Fibroblast of mammary gland (primary cell): ENCODE results near the gene NEGR1.
A peak's percentile ranks its signal among the peaks of the same experiment; 100 is the strongest.

Source experiments
- DNase-seq: peaks from one replicate; pipeline ENCODE4 v3.0.0-alpha.2; 2010; ENCODE audit warnings: low read depth
- H3K4me3 ChIP-seq: 2 replicates; pipeline ENCODE4 v1.5.1; 2011; ENCODE audit warnings: low read depth, mild to moderate bottlenecking, low read length, moderate library complexity; ENCODE audit not compliant: control insufficient read depth
- TF ChIP-seq, protein P1 (sequence below): conservative IDR thresholded peaks from 2 replicates; pipeline ENCODE4 v1.5.1; 2011; ENCODE audit warnings: low read depth, low read length, inconsistent platforms; ENCODE audit not compliant: control insufficient read depth, insufficient read depth

Gene NEGR1

DNA sequence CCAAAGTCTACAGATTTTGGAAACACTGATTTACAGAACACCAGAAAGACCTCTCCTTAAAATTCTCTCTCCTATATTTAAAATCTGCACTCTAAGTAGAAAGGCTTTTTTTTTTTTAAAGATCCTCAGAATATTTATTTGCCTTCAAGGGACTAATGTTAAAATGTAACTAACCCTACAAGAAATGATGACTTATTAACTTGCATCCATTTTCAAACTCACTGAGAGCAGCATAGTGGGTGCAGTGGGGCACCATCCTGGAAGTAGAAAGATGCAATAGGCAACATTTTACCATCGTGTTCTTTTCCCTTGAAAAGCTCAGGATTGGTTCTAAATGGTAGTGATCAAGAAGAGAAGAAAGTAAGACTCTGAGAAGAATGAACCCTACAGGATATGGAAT lies 498.1 kb downstream of the NEGR1 start:
- TF ChIP-seq, protein P1, sequence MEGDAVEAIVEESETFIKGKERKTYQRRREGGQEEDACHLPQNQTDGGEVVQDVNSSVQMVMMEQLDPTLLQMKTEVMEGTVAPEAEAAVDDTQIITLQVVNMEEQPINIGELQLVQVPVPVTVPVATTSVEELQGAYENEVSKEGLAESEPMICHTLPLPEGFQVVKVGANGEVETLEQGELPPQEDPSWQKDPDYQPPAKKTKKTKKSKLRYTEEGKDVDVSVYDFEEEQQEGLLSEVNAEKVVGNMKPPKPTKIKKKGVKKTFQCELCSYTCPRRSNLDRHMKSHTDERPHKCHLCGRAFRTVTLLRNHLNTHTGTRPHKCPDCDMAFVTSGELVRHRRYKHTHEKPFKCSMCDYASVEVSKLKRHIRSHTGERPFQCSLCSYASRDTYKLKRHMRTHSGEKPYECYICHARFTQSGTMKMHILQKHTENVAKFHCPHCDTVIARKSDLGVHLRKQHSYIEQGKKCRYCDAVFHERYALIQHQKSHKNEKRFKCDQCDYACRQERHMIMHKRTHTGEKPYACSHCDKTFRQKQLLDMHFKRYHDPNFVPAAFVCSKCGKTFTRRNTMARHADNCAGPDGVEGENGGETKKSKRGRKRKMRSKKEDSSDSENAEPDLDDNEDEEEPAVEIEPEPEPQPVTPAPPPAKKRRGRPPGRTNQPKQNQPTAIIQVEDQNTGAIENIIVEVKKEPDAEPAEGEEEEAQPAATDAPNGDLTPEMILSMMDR, result no peak
- no peak overlapping the region for H3K4me3 ChIP-seq
- no peak for DNase-seq

DNA sequence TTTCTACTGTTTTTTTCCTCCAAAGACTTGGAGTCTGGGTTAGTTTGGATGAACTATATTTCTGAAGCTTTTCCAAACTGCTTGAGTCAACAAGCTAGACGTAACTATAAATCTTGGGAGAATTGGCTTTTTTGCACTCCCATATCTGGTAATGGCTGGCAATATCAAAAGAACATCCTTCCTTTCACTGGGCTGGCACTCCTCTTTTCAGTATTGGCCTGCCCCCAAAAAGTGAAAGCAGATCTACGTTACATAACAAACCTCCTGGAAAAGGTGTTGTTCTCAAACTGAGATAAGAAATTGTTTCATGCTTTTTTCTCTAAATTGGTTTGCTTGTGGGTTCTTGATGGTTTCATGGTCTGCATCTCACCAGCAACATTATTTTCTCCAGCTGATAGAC lies 499.3 kb downstream of the NEGR1 start:
- no peak for DNase-seq
- no peak overlapping the region for H3K4me3 ChIP-seq
- TF ChIP-seq, protein P1, result no peak

DNA sequence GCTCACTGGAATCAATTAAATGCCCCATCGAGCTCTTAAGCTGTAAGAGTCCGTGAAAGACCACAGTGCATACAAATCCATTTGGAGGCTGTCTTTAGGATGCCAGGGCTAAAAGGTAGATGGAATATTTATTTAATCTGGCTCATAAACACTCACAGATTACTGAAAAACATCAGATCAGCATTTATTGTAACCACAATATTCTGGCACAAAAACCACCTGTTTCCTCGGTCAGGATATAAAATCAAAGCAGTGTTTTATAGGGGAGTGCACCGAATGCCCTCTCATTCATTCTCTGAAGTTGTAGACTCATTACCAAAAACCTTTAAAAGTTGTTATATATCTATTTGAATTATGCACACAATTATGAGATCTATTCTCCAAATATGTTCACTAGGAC lies 500.9 kb downstream of the NEGR1 start:
- TF ChIP-seq, protein P1, result no peak
- no peak overlapping the region for H3K4me3 ChIP-seq
- DNase-seq, result no peak

DNA sequence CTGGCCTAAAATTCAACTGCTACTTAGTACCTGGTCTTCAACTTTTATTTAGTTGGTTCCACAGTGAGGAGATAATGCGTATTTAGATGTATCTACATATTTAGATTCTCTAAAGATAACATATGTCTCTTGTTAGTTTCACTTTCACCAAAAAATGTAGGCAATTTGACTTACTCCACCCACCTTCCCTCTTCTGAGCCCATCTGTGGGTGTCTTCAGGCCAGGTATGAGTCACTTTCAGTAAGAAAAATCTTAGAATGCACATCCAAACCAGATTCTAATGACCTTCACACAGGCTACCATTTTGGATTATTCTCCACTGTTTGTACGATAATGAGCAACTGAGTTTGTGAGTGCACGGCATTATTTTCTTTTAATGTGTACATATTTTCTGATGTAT lies 501.7 kb downstream of the NEGR1 start:
- TF ChIP-seq, protein P1, result no peak
- no peak overlapping the region for H3K4me3 ChIP-seq
- peak; percentile 44 for DNase-seq

DNA sequence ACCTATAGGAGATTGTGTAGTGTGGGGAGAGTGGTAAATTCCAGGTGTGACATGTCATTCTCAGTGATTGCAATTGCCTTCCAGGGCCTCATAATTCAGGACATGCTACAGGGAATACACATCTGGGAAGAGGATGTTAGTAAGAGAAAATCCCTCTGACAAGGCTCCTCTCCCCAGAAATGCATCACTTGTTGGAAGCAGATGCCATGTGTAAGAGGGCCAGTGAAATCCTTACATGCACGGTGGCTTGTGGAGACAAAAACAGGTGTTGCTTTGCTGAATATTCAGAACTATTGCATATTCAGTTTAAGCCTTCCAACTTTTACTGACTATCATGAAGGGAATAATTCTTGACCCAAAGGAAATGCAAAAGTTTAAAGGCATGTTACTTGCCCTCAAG lies 503.4 kb downstream of the NEGR1 start:
- no peak overlapping the region for H3K4me3 ChIP-seq
- DNase-seq, result no peak
- TF ChIP-seq, protein P1, result no peak

DNA sequence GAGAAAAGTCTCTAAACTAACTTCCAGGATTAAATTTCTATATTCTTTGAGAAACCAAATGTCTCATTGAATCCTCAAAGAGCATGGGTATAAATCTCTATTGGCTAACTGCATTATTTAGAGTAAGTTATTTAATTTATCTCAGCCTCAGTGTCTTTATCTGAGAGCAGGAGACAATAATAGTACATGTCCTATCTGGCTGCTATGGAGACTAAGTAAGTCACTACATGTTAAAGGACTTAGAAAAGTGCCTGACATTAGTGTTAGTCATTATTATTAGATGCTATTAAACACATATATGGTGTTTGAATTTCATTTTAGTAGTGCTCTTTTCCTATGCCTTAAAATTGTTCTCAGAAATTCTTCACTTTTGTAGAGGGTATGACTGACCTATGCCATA lies 505.2 kb downstream of the NEGR1 start:
- H3K4me3 ChIP-seq, result no peak overlapping the region
- no peak for DNase-seq
- TF ChIP-seq, protein P1, result no peak

DNA sequence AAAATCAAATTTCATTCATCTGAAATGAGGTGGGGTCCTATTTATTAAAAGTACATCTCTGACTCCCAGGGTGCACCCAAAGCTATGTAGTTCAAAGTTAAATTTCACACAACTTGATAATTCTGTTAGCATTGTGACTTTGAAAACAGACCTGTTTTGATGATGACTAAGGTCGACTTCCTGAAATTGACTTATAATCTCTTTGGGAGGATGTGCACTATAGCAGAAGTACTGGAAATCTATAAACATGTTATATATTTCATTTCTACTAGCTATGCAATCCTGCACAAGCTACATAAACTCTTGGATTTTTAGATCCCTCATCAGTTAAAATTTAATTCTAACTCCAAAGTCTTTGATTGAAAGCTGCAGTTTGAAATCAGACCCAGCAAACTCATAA lies 507.6 kb downstream of the NEGR1 start:
- no peak overlapping the region for H3K4me3 ChIP-seq
- no peak for DNase-seq
- TF ChIP-seq, protein P1, result no peak
